Measurements from ENCODE around the gene YTHDC2.

YTHDC2 gene

GRCh38 chr5:113526421-113526820 is 12.9 kb downstream of the YTHDC2 start:
- Mint-ChIP-seq H3K4me1 (peaks cover 22% of the 10 kb centered on the region), H3K27me3 (no peaks in the 10 kb centered on the region), H3K4me3 (no peak overlapping the region), H3K9me3 (no peaks in the 10 kb centered on the region), H3K27ac (ENCODE audit: low read depth) (no peak overlapping the region), H3K36me3 (ENCODE audit: insufficient read depth) (peaks cover 10% of the 10 kb centered on the region)
- DNase-seq (ENCODE audit: low spot score in 2 of 2): no peak
- ATAC-seq (replicated peaks; ENCODE audit: extremely low read depth, poor library complexity, severe bottlenecking): no peak

- Mint-ChIP-seq H3K27ac (ENCODE audit: low read depth) (no peak overlapping the region), H3K9me3 (no peaks in the 10 kb centered on the region), H3K27me3 (no peaks in the 10 kb centered on the region), H3K36me3 (ENCODE audit: insufficient read depth) (peaks cover 11% of the 10 kb centered on the region), H3K4me3 (no peak overlapping the region), H3K4me1 (peaks cover 17% of the 10 kb centered on the region)
- DNase-seq (ENCODE audit: low spot score in 2 of 2): no peak
- no peak for ATAC-seq (replicated peaks; ENCODE audit: extremely low read depth, poor library complexity, severe bottlenecking)
These were observed 14.3 kb downstream of the YTHDC2 start for GRCh38 chr5:113527746-113528145.

- ATAC-seq (replicated peaks; ENCODE audit: extremely low read depth, poor library complexity, severe bottlenecking) (no peak), DNase-seq (ENCODE audit: low spot score in 2 of 2) (no peak)
- Mint-ChIP-seq H3K4me3 (no peak overlapping the region), H3K27me3 (no peaks in the 10 kb centered on the region), H3K4me1 (peaks cover 4% of the 10 kb centered on the region), H3K36me3 (ENCODE audit: insufficient read depth) (peaks cover 18% of the 10 kb centered on the region), H3K27ac (ENCODE audit: low read depth) (no peak overlapping the region), H3K9me3 (no peaks in the 10 kb centered on the region)
These were observed 18.1 kb downstream of the YTHDC2 start for GRCh38 chr5:113531481-113532159.

- ATAC-seq (replicated peaks; ENCODE audit: extremely low read depth, poor library complexity, severe bottlenecking) (no peak), DNase-seq (ENCODE audit: low spot score in 2 of 2) (no peak)
- H3K36me3 Mint-ChIP-seq (ENCODE audit: insufficient read depth): peaks cover 26% of the 10 kb centered on the region
- peaks cover 14% of the 10 kb centered on the region for H3K4me1 Mint-ChIP-seq
- H3K9me3 Mint-ChIP-seq: no peaks in the 10 kb centered on the region
- H3K27me3 Mint-ChIP-seq: no peaks in the 10 kb centered on the region
- H3K4me3 Mint-ChIP-seq: no peak overlapping the region
- H3K27ac Mint-ChIP-seq (ENCODE audit: low read depth): no peak overlapping the region
These were observed 24.8 kb downstream of the YTHDC2 start for GRCh38 chr5:113538313-113538712.

- no peak overlapping the region for H3K27ac Mint-ChIP-seq (ENCODE audit: low read depth)
- no peak for ATAC-seq (replicated peaks; ENCODE audit: extremely low read depth, poor library complexity, severe bottlenecking)
- H3K9me3 Mint-ChIP-seq: no peaks in the 10 kb centered on the region
- H3K27me3 Mint-ChIP-seq: no peaks in the 10 kb centered on the region
- H3K36me3 Mint-ChIP-seq (ENCODE audit: insufficient read depth): peaks cover 38% of the 10 kb centered on the region
- no peak overlapping the region for H3K4me3 Mint-ChIP-seq
- H3K4me1 Mint-ChIP-seq: peaks cover 13% of the 10 kb centered on the region
- no peak for DNase-seq (ENCODE audit: low spot score in 2 of 2)
These were observed 33.2 kb downstream of the YTHDC2 start for GRCh38 chr5:113546703-113547183.

DNA sequence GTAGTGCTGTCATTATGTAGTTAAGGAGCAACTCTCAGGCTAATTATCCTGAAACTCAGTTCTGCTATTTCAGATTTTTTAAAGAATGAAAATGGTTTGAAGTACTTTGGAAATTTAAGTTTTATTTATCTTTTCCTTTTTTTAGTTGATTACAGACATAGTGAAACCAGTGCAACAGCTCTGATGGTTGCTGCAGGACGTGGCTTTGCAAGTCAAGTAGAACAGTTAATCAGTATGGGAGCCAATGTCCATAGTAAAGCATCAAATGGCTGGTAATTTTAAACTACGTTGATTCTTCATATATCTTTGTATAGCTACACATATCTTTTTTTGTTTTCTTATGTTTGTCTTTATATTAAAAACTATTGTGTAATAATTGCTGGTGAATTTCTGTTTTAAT is 34.9 kb downstream of the YTHDC2 start:
- peaks cover 13% of the 10 kb centered on the region for H3K4me1 Mint-ChIP-seq
- H3K27me3 Mint-ChIP-seq: no peaks in the 10 kb centered on the region
- H3K36me3 Mint-ChIP-seq (ENCODE audit: insufficient read depth): peaks cover 44% of the 10 kb centered on the region
- H3K9me3 Mint-ChIP-seq: no peaks in the 10 kb centered on the region
- H3K4me3 Mint-ChIP-seq: no peak overlapping the region
- DNase-seq (ENCODE audit: low spot score in 2 of 2): no peak
- H3K27ac Mint-ChIP-seq (ENCODE audit: low read depth): no peak overlapping the region
- ATAC-seq (replicated peaks; ENCODE audit: extremely low read depth, poor library complexity, severe bottlenecking): no peak

DNA sequence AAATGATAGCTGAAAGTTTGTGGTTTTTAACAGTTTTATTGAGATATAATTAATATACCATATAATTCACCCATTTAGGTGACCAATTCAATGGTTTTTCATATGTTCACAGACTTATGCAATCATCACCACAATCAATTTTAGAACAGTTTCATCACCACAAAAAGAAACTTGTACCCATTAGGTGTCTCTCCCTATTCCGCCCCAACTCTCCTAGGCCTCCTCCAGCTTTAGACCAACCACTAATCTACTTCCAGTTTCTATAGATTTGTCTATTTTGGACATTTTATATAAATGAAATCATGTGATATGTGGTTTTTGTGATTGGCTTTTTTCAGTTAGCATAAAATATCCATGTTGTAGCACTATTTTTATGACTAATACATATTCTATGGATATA is 38.6 kb downstream of the YTHDC2 start:
- H3K27me3 Mint-ChIP-seq: no peaks in the 10 kb centered on the region
- H3K9me3 Mint-ChIP-seq: no peaks in the 10 kb centered on the region
- ATAC-seq (replicated peaks; ENCODE audit: extremely low read depth, poor library complexity, severe bottlenecking) (no peak), DNase-seq (ENCODE audit: low spot score in 2 of 2) (no peak)
- H3K4me3 Mint-ChIP-seq: no peak overlapping the region
- peaks cover 39% of the 10 kb centered on the region for H3K36me3 Mint-ChIP-seq (ENCODE audit: insufficient read depth)
- no peak overlapping the region for H3K27ac Mint-ChIP-seq (ENCODE audit: low read depth)
- peaks cover 2% of the 10 kb centered on the region for H3K4me1 Mint-ChIP-seq

GRCh38 chr5:113552620-113553019 is 39.1 kb downstream of the YTHDC2 start:
- Mint-ChIP-seq H3K4me1 (no peaks in the 10 kb centered on the region), H3K36me3 (ENCODE audit: insufficient read depth) (peaks cover 40% of the 10 kb centered on the region), H3K27me3 (no peaks in the 10 kb centered on the region), H3K9me3 (no peaks in the 10 kb centered on the region), H3K27ac (ENCODE audit: low read depth) (no peak overlapping the region), H3K4me3 (no peak overlapping the region)
- DNase-seq (ENCODE audit: low spot score in 2 of 2): no peak
- ATAC-seq (replicated peaks; ENCODE audit: extremely low read depth, poor library complexity, severe bottlenecking): no peak

DNA sequence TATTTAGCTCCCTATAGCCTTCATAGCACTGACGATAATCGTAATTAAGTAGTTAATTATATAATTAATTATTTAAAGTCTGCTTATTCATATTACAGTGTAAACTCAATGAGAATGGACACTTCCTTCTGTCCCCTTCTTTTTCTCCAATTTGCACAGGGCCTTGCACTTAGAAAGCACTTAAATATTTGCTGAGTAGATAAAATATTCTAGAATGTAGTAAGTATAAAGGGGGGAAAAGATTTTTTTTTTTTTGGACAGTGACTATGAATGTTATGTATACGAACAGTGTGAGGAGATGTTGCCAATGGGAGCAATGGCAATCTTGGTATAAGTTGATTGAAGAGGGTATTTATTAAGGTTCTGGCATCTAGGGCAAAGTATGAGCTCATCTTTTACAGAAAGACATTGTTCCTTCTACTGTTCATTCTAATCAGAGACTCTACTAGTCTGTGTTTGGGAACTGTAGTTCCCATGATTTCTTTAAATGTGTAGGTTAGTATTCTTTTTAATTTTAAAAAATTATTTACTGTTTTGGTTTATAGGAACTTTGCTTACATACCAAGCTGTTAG is 49.4 kb downstream of the YTHDC2 start:
- peaks cover 41% of the 10 kb centered on the region for H3K36me3 Mint-ChIP-seq (ENCODE audit: insufficient read depth)

DNA sequence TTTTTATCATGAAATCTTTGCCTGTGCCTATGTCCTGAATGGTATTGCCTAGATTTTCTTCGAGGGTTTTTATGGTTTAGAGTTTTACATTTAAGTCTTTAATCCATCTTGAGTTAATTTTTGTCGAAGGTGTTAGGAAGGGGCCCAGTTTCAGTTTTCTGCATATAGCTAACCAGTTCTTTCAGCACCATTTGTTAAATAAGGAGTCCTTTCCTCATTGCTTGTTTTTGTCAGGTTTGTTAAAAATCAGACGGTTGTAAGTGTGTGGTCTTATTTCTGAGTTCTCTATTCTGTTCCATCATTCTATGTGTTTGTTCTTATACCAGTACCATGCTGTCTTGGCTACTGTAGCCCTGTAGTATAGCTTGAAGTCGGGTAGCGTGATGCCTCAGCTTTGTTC is 55.9 kb downstream of the YTHDC2 start:
- H3K4me3 Mint-ChIP-seq: no peak overlapping the region
- H3K27me3 Mint-ChIP-seq: no peaks in the 10 kb centered on the region
- H3K27ac Mint-ChIP-seq (ENCODE audit: low read depth): no peak overlapping the region
- DNase-seq (ENCODE audit: low spot score in 2 of 2): no peak
- H3K9me3 Mint-ChIP-seq: peaks cover 11% of the 10 kb centered on the region
- ATAC-seq (replicated peaks; ENCODE audit: extremely low read depth, poor library complexity, severe bottlenecking): no peak
- peaks cover 36% of the 10 kb centered on the region for H3K36me3 Mint-ChIP-seq (ENCODE audit: insufficient read depth)
- peaks cover 32% of the 10 kb centered on the region for H3K4me1 Mint-ChIP-seq

More for the DNA sequence above, 49.4 kb downstream of the YTHDC2 start:
- Mint-ChIP-seq H3K27ac (ENCODE audit: low read depth) (no peak overlapping the region), H3K9me3 (no peaks in the 10 kb centered on the region), H3K4me1 (no peaks in the 10 kb centered on the region), H3K27me3 (no peaks in the 10 kb centered on the region), H3K4me3 (no peak overlapping the region)
- DNase-seq (ENCODE audit: low spot score in 2 of 2): no peak
- no peak for ATAC-seq (replicated peaks; ENCODE audit: extremely low read depth, poor library complexity, severe bottlenecking)

- DNase-seq (ENCODE audit: low spot score in 2 of 2) (no peak), ATAC-seq (replicated peaks; ENCODE audit: extremely low read depth, poor library complexity, severe bottlenecking) (no peak)
- Mint-ChIP-seq H3K27me3 (no peaks in the 10 kb centered on the region), H3K9me3 (peaks cover 11% of the 10 kb centered on the region), H3K36me3 (ENCODE audit: insufficient read depth) (peaks cover 27% of the 10 kb centered on the region), H3K4me1 (peaks cover 47% of the 10 kb centered on the region), H3K4me3 (no peak overlapping the region), H3K27ac (ENCODE audit: low read depth) (no peak overlapping the region)
These were observed 59.2 kb downstream of the YTHDC2 start for GRCh38 chr5:113572716-113573115.

DNA sequence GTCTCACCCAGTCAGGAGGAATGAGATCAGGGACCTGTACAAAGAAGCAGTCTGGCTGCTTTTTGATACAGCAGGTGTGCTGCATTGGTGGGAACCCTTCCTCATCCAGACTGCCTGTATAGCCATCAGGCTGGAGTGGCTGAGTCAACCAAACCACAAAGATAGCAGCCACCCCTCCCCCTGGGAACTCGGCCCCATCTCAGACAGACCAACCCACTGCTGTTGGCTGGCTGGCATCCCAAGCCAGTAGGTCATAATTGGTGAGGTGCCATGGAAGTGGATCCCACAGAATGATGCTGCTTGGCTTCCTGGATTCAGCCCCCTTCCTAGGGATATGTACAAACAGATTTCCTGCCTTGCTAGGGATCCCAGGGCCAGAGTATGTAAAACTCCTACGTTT is 60.9 kb downstream of the YTHDC2 start:
- Mint-ChIP-seq H3K27ac (ENCODE audit: low read depth) (no peak overlapping the region), H3K9me3 (peaks cover 11% of the 10 kb centered on the region), H3K36me3 (ENCODE audit: insufficient read depth) (peaks cover 20% of the 10 kb centered on the region), H3K4me3 (no peak overlapping the region), H3K27me3 (no peaks in the 10 kb centered on the region), H3K4me1 (peaks cover 42% of the 10 kb centered on the region)
- ATAC-seq (replicated peaks; ENCODE audit: extremely low read depth, poor library complexity, severe bottlenecking) (no peak), DNase-seq (ENCODE audit: low spot score in 2 of 2) (no peak)

DNA sequence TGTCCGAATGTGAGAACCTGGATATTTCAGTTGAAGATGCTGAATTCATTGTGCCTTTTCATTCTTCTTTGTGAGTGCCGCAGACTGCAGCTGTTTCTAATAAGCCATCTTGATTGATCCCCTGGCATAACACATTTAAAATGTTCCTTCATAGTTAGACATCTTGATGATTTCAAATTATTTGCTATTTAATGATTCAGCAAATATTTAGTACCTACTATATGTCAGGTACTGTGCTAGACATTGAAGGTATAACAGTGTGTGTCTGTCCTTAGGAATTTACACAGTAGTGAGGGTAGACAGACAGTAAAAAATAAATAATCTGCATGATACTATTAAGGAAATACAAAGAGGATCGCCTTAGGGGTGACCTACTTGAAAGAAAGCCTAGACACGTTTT is 61.6 kb downstream of the YTHDC2 start:
- no peak overlapping the region for H3K27ac Mint-ChIP-seq (ENCODE audit: low read depth)
- peaks cover 42% of the 10 kb centered on the region for H3K4me1 Mint-ChIP-seq
- no peak overlapping the region for H3K4me3 Mint-ChIP-seq
- ATAC-seq (replicated peaks; ENCODE audit: extremely low read depth, poor library complexity, severe bottlenecking): no peak
- no peaks in the 10 kb centered on the region for H3K27me3 Mint-ChIP-seq
- H3K36me3 Mint-ChIP-seq (ENCODE audit: insufficient read depth): peaks cover 18% of the 10 kb centered on the region
- DNase-seq (ENCODE audit: low spot score in 2 of 2): no peak
- peaks cover 11% of the 10 kb centered on the region for H3K9me3 Mint-ChIP-seq
